ENCODE measurements around the gene COBL. TPM values are rescaled to one million over a fixed set of nuclear protein-coding genes. Genes with fewer than 3 reads are reported as not detected.

Gene COBL
- total RNA-seq, 1 experiment from 2014 or later: 51.4 TPM

DNA sequence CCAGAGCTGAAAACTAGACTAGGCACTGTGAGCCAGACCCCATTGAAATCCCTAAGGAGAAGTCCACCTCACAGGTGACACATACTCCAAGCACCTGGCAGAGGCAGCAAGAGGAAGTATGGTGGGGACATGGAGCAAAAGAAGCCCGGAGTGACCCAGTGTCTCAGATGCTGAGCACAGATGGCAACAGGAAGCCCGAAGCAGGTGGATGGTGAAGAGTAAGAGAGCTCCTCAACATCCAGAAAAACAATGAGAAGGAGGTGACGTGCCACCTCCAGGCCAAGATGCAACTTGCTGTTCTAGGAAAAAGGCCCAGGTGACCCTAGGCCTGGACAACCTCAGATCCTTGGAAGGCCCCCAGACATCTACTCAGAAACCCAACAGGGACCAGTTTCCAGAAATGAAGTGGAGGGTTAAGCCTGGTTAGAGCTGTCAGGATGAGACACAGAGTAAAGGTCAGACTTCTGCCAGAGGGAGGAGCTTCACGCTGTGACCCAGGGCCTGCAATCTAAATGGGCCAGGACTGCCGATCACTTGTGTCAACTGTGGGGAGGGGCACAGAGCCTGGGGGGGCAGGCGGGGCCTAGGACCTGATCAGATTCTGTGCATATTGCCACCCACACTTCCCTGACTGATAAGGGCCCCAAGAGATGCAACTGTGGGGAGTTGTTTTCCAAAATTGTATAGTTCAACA is 2.4 kb upstream of the COBL start:
- TF ChIP-seq, protein P1, sequence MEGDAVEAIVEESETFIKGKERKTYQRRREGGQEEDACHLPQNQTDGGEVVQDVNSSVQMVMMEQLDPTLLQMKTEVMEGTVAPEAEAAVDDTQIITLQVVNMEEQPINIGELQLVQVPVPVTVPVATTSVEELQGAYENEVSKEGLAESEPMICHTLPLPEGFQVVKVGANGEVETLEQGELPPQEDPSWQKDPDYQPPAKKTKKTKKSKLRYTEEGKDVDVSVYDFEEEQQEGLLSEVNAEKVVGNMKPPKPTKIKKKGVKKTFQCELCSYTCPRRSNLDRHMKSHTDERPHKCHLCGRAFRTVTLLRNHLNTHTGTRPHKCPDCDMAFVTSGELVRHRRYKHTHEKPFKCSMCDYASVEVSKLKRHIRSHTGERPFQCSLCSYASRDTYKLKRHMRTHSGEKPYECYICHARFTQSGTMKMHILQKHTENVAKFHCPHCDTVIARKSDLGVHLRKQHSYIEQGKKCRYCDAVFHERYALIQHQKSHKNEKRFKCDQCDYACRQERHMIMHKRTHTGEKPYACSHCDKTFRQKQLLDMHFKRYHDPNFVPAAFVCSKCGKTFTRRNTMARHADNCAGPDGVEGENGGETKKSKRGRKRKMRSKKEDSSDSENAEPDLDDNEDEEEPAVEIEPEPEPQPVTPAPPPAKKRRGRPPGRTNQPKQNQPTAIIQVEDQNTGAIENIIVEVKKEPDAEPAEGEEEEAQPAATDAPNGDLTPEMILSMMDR (conservative IDR thresholded peaks at IDR 0.05): no peak
- TF ChIP-seq EZH2 (IDR thresholded peaks at IDR 0.05; ENCODE audit: low read depth): no peak
- H3K4me3 ChIP-seq: no peak overlapping the region
- peaks cover 20% of the 10 kb centered on the region for H3K79me2 ChIP-seq (ENCODE audit: low read depth)
- H3K9me3 ChIP-seq (ENCODE audit: insufficient read depth, low read depth): no peaks in the 10 kb centered on the region
- intact Hi-C loops (cut with micrococcal nuclease; ENCODE audit: unreplicated experiment): loop anchor here (10.0 kb wide), 1 partner anchor 784 kb away; no protein-coding TSS in a partner anchor
- H3F3A ChIP-seq (ENCODE audit: insufficient read depth, low read depth): peaks cover 28% of the 10 kb centered on the region
- peaks cover 23% of the 10 kb centered on the region for H3K4me1 ChIP-seq (replicated peaks; ENCODE audit: insufficient read depth)
- H3K36me3 ChIP-seq (ENCODE audit: low read depth): no peaks in the 10 kb centered on the region
- BruUV-seq (replicated peaks): no TSS peak
- H3K4me2 ChIP-seq: no peak overlapping the region
- no peak overlapping the region for H2AFZ ChIP-seq
- DNase-seq: no peak
- no peaks in the 10 kb centered on the region for H3K27me3 ChIP-seq (ENCODE audit: insufficient read depth, low read depth)
- H4K20me1 ChIP-seq (ENCODE audit: insufficient read depth): no peaks in the 10 kb centered on the region
- CTCF ChIA-PET: no interaction called here
- H3K9me2 ChIP-seq (ENCODE audit: insufficient read depth): no peaks in the 10 kb centered on the region
- POLR2A ChIA-PET (ENCODE audit: unreplicated experiment): interaction anchor here (0.6 kb wide), 1 partner anchor 26 kb away, joined by 3 read pairs; no protein-coding TSS in a partner anchor
- no peak overlapping the region for H3K27ac ChIP-seq

DNA sequence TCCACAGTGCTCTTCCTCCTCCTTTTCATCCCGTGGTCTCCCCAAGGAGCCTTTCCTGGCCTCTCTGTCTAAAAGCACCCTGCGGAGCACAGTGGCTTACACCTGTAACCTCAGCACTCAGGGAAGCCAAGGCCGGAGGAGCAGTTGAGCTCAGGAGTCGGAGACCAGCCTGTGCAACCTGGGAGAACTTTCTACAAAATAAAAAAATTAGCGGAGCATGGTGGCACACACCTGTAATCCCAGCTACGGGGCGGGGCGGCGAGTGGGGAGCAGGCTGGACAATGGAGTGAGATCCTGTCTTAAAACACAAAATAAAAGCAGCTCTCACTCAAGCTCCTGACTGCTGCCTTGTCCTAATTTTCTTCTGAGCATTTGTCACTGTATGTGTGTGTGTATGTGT is 1.4 kb upstream of the COBL start:
- no peaks in the 10 kb centered on the region for H3K9me2 ChIP-seq (ENCODE audit: insufficient read depth)
- ChIA-PET CTCF (interaction anchor here (0.6 kb wide), 1 partner anchor 671 kb away, joined by 3 read pairs; no protein-coding TSS in a partner anchor), POLR2A (ENCODE audit: unreplicated experiment) (interaction anchor here (0.6 kb wide), 2 partner anchors 22 to 27 kb away, joined by 3 to 5 read pairs; no protein-coding TSS in a partner anchor)
- TF ChIP-seq, protein P1 (conservative IDR thresholded peaks at IDR 0.05): no peak
- TF ChIP-seq EZH2 (IDR thresholded peaks at IDR 0.05; ENCODE audit: low read depth): no peak
- DNase-seq: no peak
- no peak overlapping the region for H2AFZ ChIP-seq
- no peaks in the 10 kb centered on the region for H4K20me1 ChIP-seq (ENCODE audit: insufficient read depth)
- H3K4me1 ChIP-seq (replicated peaks; ENCODE audit: insufficient read depth): peaks cover 33% of the 10 kb centered on the region
- H3K27me3 ChIP-seq (ENCODE audit: insufficient read depth, low read depth): no peaks in the 10 kb centered on the region
- peaks cover 34% of the 10 kb centered on the region for H3F3A ChIP-seq (ENCODE audit: insufficient read depth, low read depth)
- no peak overlapping the region for H3K27ac ChIP-seq
- no peak overlapping the region for H3K4me2 ChIP-seq
- peaks cover 30% of the 10 kb centered on the region for H3K79me2 ChIP-seq (ENCODE audit: low read depth)
- intact Hi-C loops (cut with micrococcal nuclease; ENCODE audit: unreplicated experiment): loop anchor here (10.0 kb wide), 1 partner anchor 783 kb away; no protein-coding TSS in a partner anchor
- no TSS peak for BruUV-seq (replicated peaks)
- H3K4me3 ChIP-seq: no peak overlapping the region
- H3K36me3 ChIP-seq (ENCODE audit: low read depth): no peaks in the 10 kb centered on the region
- no peaks in the 10 kb centered on the region for H3K9me3 ChIP-seq (ENCODE audit: insufficient read depth, low read depth)

GRCh38 chr7:51317582-51317910 is 937 bp upstream of the COBL start:
- Histone ChIP-seq H3K4me2 (peak overlapping the region; percentile 80), H2AFZ (no peak overlapping the region), H3K9me2 (ENCODE audit: insufficient read depth) (no peaks in the 10 kb centered on the region), H3K4me1 (replicated peaks; ENCODE audit: insufficient read depth) (peaks cover 34% of the 10 kb centered on the region), H3K9me3 (ENCODE audit: insufficient read depth, low read depth) (no peaks in the 10 kb centered on the region), H3K27me3 (ENCODE audit: insufficient read depth, low read depth) (no peaks in the 10 kb centered on the region), H3K36me3 (ENCODE audit: low read depth) (no peaks in the 10 kb centered on the region), H3K4me3 (peak overlapping the region; percentile 71; the same call in 1 of the 2 replicates), H4K20me1 (ENCODE audit: insufficient read depth) (no peaks in the 10 kb centered on the region), H3K27ac (no peak overlapping the region), H3K79me2 (ENCODE audit: low read depth) (peaks cover 34% of the 10 kb centered on the region), H3F3A (ENCODE audit: insufficient read depth, low read depth) (peaks cover 34% of the 10 kb centered on the region)
- ChIA-PET CTCF (no interaction called here), POLR2A (ENCODE audit: unreplicated experiment) (no interaction called here)
- BruUV-seq (replicated peaks): no TSS peak
- intact Hi-C loops (cut with micrococcal nuclease; ENCODE audit: unreplicated experiment): loop anchor here (10.0 kb wide), 1 partner anchor 783 kb away; no protein-coding TSS in a partner anchor
- no peak for DNase-seq
- TF ChIP-seq, protein P1 (conservative IDR thresholded peaks at IDR 0.05): no peak
- no peak for TF ChIP-seq EZH2 (IDR thresholded peaks at IDR 0.05; ENCODE audit: low read depth)
